ENCODE measurements around the gene CCDC183.
A peak's percentile ranks its signal among the peaks of the same experiment; 100 is the strongest.
"Not testable (repeated sequence)": the region's sequence is repeated elsewhere in the genome, so short reads cannot be mapped to it uniquely, and the experiment has no call there.

CCDC183 gene

DNA sequence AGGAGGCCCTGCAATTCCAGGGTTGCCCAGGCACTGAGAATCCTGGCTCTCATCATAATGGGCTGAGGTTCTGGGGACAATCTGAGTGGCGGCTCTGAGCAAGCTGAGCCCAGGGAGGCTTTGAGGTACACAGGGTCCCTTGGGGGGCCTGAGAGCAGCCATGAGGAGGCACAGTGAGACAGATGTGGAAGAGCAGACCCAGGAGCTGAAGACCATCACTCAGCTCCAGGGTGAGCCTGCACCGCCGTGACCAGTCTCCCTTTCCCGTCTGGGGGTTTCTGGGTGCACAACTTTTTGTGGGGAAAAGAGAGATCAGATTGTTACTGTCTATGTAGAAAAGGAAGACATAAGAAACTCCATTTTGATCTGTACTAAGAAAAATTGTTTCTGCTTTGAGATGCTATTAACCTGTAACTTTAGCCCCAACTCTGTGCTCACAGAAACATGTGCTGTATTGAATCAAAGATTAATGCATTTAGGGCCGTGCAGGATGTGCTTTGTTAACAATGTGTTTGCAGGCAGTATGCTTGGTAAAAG, at the start of gene CCDC183:
Gene CCDC183, plus strand, starts transcription at position 101 of the 537 bp plus-strand sequence. Its CDS starts 60 bp downstream, at position 161.
- DNase-seq = no peak

DNA sequence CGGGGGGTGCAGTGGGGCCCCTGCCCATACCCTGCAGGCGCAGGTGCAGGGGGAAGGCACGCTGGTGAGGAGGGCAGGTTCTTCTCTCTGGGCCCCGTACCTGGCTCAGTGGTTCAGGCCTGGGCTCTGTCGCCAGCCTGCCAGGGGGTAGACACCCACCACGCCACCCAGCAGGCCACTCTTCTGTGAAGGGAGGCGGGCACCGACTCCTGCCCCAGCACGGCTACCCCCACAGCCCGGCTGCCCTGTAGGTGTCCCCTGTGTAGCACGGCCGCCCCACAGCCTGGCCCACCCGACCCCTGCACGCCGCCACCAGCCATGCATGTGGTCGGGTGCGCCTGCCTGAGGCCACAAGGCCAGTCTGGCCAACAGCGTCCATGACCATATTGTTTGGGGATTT, 49.5 kb upstream of the CCDC183 start:
- DNase-seq = no peak

DNA sequence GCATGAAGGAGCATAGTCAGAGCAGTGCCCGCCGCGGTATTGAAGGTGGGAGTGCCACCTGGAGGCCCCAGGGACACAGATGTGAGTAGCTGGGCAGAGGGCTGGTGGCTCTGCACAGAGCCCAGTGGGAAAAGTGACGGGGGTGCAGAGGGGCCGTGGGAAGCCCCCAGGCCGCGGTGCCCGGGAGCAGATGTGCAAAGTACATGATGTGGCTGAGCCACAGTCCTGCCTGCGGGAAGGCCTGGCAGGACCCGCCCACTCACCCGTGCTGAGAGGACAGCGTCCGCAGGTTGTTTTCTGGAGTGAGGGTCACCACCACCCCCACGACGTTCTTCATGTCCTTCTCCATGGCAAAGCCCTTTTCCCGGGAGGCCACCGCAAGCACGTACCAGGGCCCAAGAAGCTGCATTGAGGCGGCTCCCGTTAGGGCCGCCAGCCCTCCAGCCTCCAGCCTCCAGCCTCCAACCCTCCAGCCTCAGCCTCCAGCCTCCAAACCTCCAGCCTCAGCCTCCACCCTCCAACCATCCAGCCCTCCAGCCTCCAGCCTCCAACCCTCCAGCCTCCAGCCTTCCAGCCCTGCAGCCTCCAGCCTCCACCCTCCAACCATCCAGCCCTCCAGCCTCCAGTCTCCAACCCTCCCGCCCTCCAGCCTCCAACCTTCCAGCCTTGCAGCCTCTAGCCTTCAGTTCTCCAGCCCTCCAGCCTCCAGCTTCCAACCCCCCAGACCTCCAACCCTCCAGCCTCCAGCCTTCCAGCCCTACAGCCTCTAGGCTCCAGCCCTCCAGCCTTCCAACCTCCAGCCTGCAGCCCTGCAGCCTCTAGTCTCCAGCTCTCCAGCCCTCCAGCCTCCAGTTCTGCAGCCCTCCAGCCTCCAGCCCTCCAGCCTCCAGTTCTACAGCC, 48.7 kb upstream of the CCDC183 start:
- no peak for DNase-seq

DNA sequence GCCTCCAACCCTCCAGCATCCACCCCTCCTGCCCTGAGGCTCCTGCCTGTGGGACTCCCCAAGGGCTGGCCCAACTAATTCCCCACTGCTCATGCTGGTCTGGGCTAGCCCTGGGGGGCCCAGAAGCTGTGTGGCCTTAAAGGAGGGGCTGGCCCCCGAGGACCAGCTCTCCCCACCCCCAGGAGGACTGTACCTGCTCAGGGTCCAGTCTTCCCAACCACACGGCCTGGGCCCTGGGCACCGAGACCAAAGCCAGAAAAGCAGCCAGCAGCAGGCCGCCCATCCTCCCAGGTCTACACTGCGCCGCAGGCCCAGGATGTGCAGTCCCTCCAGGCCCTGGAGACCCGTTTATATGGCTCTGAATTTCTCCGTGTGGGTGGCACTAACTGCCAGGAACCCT, 47.9 kb upstream of the CCDC183 start, which contains the start of gene LCN6:
Gene LCN6, minus strand, starts transcription at position 325 of the 400 bp plus-strand sequence. Its CDS starts 42 bp downstream, at position 283.
- no peak for DNase-seq

DNA sequence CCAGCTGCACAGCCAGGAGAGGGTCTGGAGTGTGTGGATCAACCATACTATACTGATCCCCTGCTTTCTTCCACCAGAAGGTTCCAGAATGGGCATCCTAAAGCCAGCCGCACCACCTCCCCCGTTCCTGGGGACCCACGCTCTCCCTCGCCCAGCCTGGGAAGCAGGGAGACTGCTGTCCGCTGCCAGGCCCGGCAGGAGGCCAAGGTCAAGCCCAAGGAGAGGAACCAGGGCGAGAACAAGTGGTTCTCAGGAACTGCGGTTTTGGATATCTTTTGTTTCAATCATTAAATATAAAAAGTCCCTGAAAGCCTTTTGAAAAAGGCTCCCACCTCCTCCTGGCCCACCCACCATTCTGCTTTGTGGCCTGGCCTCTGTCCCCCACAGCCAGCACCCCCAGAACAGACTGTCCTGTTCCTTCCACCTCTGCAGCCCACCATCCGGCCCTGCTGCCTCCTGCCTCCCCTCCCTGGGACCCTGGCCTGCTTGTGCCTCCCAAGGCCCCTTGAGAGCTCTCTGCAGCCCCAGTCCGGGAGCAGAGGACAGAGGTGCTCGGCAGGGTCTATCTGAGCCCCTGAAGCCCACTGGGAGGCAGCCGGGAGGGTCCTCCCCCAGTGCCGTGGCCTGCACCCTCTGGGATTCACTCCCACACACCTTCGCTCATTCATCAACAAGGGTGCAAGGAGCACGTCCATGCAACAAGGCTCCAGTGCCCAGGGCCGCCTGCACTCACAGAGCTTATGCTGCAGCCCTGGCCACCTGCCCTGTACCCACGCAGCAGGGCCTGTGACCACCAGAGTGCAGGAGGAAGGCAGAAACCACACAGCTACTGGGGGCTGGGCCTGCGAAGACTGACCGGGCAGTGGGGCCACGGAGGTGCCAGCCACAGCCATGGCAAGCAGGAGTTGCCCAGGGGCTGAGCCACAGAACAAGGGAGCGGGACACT, 47.2 kb upstream of the CCDC183 start:
- DNase-seq = no peak

DNA sequence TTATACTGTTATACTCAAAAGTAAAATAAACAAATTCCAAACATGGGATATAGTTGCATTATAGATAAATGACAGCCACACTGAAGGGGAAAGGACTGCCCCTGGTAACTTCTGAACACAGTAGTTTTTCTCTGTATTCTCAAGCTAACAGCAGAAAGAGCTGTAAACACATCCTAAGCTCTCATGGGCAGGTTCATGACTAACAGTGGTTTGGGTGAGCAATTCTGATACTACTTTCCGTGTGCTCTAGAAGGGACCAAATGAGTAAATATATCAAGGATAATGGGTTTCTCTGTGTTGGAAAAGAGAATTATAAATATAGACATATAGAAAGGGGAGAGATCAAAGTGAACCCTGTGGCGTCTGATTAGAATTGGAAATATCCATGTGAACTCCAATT, 45.6 kb upstream of the CCDC183 start:
- DNase-seq = no peak

DNA sequence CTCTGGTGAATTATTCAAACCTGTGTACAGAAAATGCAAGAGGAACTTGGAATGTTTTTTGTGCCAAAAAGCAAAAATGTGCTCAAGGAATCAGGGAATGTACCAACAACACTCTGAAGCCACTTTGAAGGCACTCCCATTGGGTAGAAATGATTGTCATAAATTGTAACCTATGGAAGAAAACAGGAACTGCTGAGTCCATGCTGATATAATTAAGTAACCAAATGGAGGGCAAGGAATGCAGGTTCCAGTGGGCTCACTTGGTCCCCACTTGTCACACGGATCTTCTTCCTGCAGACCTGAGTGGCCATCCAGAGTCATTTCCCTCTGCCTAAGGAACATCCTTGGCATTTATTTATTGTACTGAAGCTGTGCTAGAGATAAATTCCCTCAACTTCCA, 44.9 kb upstream of the CCDC183 start:
- DNase-seq = no peak

DNA sequence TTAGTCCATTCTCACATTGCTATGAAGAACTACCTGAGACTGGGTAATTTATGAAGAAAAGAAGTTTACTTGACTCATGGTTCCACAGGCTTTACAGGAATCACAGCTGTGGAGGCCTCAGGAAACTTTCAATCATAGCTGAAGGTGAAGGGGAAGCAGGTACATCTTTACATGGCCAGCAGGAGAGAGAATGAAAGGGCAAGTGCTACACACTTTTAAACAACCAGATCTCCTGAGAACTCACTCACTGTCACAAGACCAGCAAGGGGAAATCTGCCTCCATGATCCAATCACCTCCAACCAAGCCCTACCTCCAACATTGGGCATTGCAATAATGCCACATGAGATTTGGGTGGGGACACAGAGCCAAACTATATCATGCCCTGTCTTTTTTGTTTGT, 44.3 kb upstream of the CCDC183 start:
- no peak for DNase-seq

DNA sequence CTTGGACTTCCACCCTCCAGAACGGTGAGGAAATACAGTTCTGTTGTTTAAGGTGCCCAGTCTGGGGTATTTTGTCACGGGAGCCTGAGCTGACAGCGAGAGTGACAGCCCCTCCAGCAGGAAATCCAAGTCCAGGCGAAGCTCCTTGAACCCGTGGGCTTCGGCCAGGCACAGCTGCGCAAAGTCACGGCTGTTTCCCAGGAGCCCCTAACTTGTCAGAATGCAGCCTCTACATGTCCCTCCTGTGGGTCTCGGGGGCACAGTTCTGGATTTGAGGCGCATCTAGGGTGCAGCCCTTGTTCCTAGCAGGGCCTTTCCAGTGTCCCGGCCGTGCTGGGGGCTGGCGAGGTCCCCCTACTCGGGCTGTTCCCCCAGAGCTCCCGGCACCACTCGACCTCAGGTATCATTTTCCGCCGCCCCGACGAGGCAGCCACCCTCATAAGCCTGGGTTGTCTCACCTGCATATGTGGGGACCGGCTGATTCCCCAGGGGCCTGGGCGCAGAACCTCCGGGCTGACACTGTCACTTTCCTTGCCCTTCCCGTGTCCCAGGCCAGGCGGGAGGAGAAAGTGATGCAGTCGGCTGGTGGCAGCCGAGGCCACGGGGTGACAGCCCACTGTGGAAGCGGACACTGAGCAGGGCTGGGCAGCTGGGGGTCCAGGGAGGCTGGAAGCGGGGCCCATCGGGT, 42.6 kb upstream of the CCDC183 start:
- no peak for DNase-seq

DNA sequence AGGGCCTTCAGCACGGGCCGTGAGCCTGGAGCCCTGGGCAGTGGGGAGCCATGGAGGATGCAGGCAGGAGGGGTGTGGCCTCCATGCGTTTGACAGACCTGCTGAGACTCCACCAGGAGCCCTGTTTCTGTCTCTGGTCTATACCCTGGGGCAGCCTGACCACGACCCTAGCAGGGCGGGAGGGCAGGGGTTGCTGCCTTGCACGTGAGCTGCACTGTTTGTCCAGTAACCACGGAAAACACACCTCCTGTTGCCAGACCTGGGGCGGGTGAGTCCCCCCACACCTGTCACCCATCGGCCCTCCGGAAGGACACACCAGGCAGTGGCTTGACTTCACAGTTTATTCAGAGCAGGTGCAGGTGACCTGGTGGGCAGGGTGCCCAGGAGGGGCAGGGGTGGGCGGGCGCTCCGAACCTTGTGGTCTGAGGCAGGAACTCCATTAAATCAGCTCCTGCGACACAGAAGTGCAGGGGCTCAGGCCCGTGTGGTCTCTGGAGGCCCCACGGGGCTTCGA, 42.0 kb upstream of the CCDC183 start:
- DNase-seq = peak; percentile 9

DNA sequence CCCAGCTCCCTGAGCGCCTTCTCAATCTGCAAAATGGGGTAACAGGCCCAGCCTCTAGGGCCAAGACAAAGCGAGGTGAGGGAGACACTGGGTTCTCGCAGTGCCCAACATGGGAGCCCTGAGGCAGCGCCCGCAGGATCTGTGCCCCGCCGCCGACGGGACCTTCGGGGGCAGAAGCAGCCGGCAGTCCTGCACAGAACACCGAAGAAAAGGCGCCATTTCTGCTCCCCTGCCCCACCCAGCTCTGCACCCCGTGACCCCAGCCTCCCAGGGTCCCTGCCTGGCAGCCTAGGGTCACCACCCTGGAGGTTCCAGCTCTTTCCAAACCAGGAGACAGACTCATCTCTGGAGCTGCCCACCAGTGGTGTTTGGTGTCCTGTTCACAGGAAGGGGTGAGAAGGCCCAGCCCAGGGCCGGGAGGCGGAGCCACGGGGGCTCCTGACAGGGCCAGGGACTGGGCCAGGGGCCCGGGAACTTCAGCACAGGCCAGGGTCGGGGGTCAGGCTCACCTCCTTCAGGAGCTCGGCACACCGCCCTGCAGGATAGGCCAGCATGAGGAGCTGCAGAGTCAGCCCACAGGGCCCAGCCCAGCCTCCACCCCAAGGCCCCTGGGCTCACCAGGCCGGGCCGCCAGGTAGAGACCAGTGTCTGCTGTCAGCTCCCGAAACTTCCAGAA, 41.4 kb upstream of the CCDC183 start:
- no peak for DNase-seq

DNA sequence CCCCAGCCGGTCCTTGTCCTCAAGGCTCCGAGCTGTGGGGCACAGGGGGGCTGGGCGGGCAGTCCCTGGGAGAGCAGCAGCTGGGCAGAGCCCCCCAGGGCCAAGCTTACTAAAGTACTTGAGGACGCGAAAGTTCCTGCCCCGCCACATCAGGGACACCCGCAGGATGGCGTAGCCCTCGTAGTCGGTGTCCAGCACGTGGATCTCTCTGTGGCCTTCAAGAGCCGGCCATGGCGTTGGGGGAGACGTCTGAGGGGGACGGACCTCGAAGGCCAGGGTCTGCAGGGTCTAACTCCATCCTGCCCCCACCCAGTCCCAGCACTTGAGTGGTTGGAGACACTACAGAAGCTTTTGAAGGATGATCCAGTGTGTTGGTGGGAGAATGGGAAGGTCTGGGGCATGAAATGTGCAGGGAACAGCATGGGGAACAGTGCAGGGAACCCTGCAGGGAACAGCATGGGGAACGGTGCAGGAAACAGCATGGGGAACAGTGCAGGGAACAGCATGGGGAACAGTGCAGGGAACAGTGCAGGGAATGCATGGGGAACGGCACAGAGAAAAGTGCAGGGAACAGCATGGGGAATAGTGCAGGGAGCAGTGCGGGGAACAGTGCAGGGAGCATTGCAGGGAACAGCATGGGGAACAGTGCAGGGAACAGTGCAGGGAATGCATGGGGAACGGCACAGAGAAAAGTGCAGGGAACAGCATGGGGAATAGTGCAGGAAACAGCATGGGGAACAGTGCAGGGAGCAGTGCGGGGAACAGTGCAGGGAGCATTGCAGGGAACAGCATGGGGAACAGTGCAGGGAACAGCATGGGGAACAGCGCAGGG, 40.6 kb upstream of the CCDC183 start:
- not testable (repeated sequence) for DNase-seq

DNA sequence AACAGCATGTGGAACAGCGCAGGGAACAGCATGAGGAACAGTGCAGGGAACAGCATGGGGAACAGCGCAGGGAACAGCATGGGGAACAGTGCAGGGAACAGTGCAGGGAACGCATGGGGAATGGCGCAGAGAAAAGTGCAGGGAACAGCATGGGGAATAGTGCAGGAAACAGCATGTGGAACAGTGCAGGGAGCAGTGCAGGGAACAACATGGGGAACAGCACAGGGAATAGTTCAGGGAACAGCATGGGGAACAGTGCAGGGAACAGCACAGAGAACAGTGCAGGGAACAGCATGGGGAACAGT, 40.1 kb upstream of the CCDC183 start:
- no peak for DNase-seq

DNA sequence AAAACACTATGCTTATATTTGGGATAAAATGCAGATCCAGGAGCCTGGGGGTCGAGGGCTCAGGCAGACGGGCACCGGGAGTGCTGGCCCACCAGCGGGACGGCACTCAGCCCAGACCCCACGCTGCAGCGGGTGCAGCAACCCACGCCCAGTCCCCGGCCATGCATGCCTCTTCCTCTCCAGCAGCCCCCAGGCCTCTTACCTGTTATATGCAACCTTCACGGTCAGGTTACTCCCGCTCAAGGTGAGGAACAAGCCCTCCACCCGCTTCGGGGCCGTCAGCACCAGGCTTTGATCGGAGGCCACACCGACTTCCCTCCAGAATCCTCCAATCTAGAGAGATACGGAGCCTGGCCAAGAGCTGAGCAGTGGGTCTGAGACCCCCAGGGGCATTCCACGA, 39.3 kb upstream of the CCDC183 start:
- DNase-seq = no peak

DNA sequence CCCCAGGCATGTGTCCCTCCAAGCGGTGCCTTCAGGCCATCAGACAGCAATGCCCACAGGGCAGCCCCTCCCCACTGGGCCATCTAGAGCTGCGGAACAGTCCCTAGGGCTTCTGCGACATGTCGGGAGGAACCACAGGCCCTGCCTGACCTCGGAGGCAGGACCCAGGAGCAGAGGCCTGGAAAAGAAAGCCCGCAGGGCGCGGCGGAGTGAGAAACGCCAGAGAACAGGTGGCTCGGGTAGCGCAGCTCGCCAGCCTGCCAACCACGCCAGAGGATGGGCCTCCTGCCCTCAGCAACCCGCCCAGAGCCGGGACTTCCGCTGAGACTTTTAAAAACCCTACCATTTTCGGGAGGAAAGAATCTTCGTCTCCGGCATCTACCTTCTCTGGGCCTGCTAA, 38.8 kb upstream of the CCDC183 start:
- DNase-seq = no peak

DNA sequence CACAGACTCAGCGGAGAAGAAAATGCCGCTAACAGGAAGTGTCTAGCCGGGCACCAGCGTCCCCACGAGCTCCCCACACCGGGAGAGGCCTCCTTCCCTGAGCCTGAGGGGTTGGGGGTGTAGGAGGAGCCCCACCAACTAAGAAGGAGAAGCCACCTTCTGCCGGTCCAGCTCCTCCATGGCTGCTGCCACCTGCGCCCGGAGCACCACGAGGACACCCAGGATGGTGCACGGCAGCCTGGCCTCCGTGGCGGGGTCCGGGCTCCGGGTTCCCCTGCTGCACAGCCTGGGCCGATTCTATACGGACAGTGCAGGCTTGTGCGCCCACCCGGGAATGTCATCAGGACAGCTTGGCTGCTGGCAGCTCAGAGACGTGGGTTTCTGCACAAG, 38.4 kb upstream of the CCDC183 start:
- no peak for DNase-seq

DNA sequence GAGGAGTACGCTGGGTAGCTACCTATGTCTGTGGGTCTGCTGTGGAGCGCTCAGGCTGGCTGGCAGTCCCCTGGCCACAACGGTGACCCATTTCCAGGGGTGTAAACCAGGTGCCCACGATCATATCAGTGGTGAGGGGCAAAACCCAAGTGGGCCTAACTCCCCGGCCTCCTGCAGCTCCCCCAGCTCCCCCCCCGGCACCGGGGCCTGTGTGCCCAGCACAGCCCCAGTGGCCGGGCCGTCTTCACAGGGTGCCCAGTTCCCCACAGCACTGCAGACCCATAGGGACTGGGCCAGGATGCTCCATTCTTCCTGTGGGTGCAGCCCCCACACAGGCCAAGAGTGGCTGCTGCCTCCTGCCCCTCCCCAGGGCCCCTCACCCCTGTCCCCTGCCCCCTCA, 37.1 kb upstream of the CCDC183 start:
- no peak for DNase-seq

DNA sequence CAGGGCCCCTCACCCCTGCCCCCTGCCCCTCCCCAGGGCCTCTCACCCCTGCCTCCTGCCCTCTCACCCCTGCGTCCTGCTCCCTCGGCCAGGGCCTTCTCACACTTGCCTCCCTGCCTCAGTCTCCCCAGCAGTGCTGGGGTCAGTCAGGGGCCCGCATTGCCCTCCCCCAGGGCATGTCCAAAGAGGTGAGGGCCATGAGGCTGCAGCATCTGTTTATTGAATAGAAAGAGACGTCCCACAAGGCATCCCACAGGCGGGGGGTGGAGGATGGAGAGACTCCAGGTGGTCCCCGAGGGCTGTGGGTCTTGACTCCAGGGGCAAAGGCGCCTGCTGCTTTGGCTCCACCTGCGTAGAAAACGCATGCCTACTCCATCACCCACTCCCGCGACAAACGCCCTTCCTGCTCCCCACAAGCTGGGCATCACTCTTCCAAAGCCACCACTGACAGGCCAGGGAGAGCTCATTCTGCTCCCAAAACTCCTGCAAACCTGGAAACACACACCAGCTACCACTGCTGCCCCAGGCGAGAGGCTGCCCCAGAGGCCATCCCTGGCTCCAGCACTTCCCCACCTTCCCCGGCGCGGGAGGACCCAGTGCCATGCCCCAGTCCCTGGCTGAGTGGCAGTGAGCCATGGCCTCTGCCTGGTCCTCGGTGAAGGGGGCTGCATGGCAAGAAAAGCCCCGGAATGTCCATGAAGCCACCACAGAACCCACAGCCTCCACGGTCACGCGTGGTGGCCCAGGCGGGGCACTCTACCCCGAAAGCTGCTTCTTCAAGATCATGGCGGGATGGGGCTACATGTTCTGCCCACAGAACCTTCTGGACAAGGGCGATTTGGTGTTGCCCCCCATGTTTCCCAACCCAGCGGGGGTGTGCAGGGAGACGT, 36.5 kb upstream of the CCDC183 start:
- DNase-seq = no peak

DNA sequence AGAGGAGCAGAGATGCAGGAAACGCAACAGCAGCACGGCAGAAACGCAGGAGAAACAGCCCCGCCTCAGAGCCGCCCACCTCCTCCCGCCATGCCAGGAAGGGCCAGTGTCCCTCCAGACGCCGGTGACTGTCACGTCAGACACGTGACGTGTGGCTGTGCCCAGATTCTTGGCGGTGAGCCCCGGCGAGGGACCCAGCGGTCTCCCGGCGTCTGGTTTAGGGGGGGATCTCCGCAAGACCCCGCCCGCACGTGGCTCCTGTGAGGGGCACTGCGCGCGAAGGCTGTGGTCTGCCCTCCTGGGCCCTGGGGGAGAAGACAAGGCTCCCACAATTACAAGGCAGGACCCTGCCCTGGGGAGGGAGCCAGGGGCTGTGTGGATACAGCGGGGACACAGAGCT, 35.7 kb upstream of the CCDC183 start:
- no peak for DNase-seq

Data from DMS79 treated with DMSO at 0.1 percent for 48 hours (cell line).